ENCODE results near the gene MLLT6. TPM values are rescaled to one million over a fixed set of nuclear protein-coding genes. Genes with fewer than 3 reads are reported as not detected.

The MLLT6 gene
- 23.4 TPM for total RNA-seq

- DNase-seq: peak; percentile 67
Observed at GRCh38 chr17:38704606-38705522, at the start of gene MLLT6. Gene MLLT6 (plus strand): TSS chr17:38705273. CDS start chr17:38705633, 360 bp downstream.

- DNase-seq: no peak
Observed at GRCh38 chr17:38656959-38657823, 47.9 kb upstream of the MLLT6 start.

- DNase-seq: no peak
Observed at GRCh38 chr17:38657824-38658740, 47.0 kb upstream of the MLLT6 start.

GRCh38 chr17:38658741-38659345, 46.2 kb upstream of the MLLT6 start:
- no peak for DNase-seq

- no peak for DNase-seq
Observed at GRCh38 chr17:38659415-38659814, 45.7 kb upstream of the MLLT6 start.

GRCh38 chr17:38660097-38661025, 44.7 kb upstream of the MLLT6 start:
- no peak for DNase-seq

- DNase-seq: no peak
Observed at GRCh38 chr17:38663125-38663751, 41.8 kb upstream of the MLLT6 start.

GRCh38 chr17:38663964-38664644, 41.0 kb upstream of the MLLT6 start:
- no peak for DNase-seq

GRCh38 chr17:38667099-38667786, 37.8 kb upstream of the MLLT6 start:
- DNase-seq: peak; percentile 41

GRCh38 chr17:38667787-38668122, 37.3 kb upstream of the MLLT6 start:
- no peak for DNase-seq

- no peak for DNase-seq
Observed at GRCh38 chr17:38669520-38669919, 35.6 kb upstream of the MLLT6 start.

GRCh38 chr17:38671939-38672720, 32.9 kb upstream of the MLLT6 start:
- no peak for DNase-seq

- no peak for DNase-seq
Observed at GRCh38 chr17:38672788-38673706, 32.0 kb upstream of the MLLT6 start.

- DNase-seq: no peak
Observed at GRCh38 chr17:38673707-38674013, 31.4 kb upstream of the MLLT6 start.

GRCh38 chr17:38674014-38674748, 30.9 kb upstream of the MLLT6 start:
- DNase-seq: no peak
